Activated CD4-positive, alpha-beta T cell treated with anti-CD3 and anti-CD28 coated beads for 48 hours (primary cell): ENCODE data around the gene PKNOX2.

Experiments
- DNase-seq: peaks from one replicate; pipeline ENCODE4 v3.0.0-alpha.2; 2020

The PKNOX2 gene

DNA sequence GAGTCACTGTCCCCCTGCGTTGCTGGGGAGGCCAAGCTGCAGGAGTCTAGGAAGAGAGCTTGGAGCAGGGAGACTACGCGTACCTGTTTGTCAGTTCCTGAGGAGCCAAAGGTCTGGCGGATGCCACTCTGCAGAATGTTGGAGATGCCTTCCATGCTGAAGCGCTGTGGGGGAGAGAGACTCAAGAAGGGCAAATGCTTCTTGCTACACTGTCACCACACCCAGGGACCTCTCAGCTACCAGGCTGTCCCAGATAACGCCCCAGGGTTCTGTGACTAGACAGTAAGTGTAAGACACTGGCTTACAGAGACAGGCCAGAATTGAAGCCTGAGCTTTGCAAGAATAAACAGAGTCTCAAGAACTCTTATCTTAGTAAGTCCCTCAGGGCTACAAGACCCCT, 289.5 kb downstream of the PKNOX2 start:
- DNase-seq: no peak

GRCh38 chr11:125455851-125456250, 291.3 kb downstream of the PKNOX2 start:
- DNase-seq: no peak

- no peak for DNase-seq
These were observed 293.3 kb downstream of the PKNOX2 start for GRCh38 chr11:125457814-125458343.

DNA sequence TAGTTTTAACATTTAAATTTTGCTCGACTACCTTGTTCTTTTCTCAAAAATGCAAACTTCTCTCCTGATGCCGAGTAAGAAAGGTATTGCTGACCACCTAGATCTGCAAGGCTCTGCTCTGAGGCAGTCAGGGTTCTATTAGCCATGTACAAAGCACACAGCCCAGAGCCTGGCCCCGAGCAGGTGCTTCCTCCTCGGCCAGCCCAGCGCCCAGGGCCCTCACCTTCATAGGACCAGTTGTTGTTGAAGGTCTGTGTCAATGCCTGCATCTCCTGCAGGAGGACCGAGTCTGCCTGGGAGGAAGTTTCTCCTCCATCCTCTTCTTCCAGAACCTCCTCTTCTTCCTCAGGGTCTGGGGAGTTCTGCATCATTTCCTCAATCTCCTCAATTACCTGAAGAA, 295.7 kb downstream of the PKNOX2 start:
- no peak for DNase-seq

DNA sequence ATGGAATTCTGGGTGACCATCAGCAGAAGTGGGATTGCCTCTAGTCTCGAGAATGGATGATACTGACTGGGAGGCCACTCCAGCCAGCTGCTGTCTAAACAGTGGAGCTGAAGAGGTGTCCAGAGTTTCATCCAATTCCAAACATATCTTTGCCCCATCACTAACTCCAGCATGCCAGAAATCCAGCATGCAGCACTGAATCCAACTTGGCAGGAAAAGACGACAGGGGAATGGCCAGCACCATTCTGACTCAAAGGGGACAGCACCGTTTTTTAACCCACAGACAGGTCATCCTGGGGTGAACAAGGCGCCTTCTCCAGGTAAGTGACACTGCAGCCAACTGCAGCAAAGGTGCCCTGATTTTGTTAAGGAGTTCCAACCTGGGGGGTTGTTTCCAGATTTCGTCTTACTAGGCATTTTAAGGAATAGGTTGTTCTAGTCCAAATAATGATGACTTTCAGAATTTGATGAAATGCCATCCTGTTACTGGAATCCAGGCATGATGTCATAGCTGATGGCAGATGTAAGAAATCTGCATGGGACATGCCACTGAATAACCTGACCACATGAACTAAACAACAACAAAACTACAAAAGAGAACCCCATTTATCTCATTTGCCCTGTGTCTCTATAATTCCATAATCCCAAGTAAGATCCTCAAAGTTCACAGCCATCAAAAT, 299.2 kb downstream of the PKNOX2 start:
- DNase-seq: no peak

DNA sequence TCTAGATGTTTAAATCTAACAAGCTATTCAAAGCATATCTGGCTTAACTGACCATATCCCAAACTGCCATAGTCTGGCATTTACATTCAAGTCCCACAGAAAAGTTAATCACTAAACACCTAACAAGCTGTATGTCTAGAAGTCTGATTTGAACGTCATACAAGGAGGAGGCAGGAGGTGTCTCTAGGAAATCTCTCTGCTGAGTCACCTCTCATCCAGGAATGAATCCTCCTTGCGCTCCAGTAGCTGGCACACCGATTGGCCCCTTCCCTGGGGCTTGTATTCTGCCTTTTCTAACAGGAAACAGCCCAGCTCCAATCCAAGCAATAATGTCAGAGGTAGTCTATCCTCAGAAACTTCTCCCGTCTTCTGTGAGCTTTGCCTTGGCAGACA, 299.7 kb downstream of the PKNOX2 start:
- DNase-seq: no peak

DNA sequence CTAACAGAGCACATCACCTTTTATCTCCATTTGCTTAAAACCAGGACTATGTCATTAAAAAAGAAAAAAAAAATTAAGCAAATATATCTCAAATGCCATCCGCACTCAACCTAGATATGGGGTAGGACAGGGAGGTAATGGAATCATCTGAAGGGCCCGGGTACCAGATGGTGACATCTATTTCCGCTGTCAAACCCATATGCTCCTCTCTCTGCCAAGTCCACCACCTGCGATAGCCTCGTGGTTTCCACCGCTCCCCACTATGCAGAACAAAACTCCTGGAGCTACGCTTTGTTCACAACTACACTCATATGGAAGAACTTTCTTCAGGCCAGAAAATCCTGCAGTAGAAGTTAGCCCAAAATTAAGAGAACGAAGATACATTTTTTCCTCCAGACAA, 300.1 kb downstream of the PKNOX2 start:
- DNase-seq: no peak

GRCh38 chr11:125465255-125465654, 300.7 kb downstream of the PKNOX2 start:
- no peak for DNase-seq

DNA sequence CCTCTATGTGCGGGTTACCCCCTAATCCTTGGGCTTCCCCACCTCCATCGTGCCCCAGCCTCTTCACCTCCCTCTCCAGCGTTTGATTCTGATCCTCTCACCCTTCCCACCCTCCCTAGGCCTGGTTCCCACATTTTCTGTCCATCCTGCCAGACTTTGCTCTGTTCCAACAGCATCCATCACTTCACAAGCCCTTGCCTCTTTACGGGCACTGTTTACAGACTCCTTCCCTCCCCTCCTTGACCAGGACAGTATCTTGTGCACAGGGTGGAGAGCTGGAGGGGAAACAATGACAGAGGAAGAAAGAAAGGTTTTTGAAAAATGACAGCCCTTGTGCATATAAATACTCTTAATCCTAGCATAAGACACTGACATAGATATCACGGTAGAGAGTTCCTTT, 301.1 kb downstream of the PKNOX2 start:
- DNase-seq: no peak

GRCh38 chr11:125468025-125468424, 303.5 kb downstream of the PKNOX2 start:
- no peak for DNase-seq

GRCh38 chr11:125468852-125469251, 304.3 kb downstream of the PKNOX2 start:
- no peak for DNase-seq

DNA sequence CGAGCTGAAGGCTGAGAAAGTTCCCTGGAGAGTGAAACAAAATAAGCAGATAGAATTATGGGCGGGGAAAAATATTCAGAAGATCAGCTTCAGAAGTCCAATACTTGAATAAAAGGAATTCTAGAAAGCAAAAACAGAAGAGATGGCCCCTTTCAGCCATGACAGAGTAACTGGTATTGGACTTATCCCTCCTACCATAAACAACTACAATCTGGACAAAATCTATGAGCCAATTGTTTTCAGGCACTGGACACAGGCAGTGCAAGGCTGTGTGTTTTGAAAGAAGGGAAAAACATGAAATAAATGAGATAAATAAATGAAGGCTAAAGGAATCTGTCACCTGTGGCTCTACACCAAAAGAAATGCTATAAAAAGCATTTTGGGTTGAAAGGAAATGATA, 305.8 kb downstream of the PKNOX2 start:
- no peak for DNase-seq

DNA sequence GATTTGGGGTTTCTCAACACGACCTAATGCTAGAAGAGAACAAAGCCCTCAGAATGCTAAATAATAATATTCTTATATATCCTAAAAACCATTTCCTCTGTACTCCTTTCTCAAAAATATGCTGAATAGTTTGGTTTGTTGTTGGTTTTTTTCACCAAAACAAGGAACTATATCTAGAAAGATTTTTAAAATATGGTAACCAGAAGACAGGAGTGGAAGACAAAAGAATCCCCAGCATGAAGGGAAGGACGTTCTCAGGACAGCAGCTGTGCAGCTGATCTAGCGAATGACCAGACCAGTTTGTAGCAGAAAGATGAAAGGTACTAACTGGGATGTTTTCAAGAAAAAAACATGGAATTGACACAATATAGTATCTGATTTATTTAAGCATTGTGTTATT, 312.2 kb downstream of the PKNOX2 start:
- DNase-seq: no peak

GRCh38 chr11:125479137-125479536, 314.6 kb downstream of the PKNOX2 start:
- DNase-seq: no peak

- DNase-seq: no peak
These were observed 317.0 kb downstream of the PKNOX2 start for GRCh38 chr11:125481531-125481930.
